Subcutaneous adipose tissue (tissue), 4 donors: ENCODE results near the gene EFS. TPM values are rescaled to one million over a fixed set of nuclear protein-coding genes. Genes with fewer than 3 reads are reported as not detected.

Experiments
- CTCF ChIP-seq: fragments of 450-650 bp; IDR thresholded peaks from one replicate; pipeline ENCODE4 v1.5.1; 2016; ENCODE audit warnings: low read depth, mild to moderate bottlenecking, control low read depth, antibody characterized with exemption, moderate library complexity
- total RNA-seq, 4 donors: library from RNA; depleted of rRNA; stranded (reverse); fragments of >200 nt; gene quantifications; one replicate each; pipeline ENCODE4 v1.1.0, GENCODE V29; 2016

EFS gene
- total RNA-seq, 4 donors from 2014 or later = 8.5 to 12.8 (median 9.8) TPM

- no peak for TF ChIP-seq CTCF
These were observed 572 bp downstream of the EFS start for GRCh38 chr14:23364164-23365035.

GRCh38 chr14:23362200-23362599 lies 2.8 kb downstream of the EFS start:
- TF ChIP-seq CTCF = no peak

DNA sequence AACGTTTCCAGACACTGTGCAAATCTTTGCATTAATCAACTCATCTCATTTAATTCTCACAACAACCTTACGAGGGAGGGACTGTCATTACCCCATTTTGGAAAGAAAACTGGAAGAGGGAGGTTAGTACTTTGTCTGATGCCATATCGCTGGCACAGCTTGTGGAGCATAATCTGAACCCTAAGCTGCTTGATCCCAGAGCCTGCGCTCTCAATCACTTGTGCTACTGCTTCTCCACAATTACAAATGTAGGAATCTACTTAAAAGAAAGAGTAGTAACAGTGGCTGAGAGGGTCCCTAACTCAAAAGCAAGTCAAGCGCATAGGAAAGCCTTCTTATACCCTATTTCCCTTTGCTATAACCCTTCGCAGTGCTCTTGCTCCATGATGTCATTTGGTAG lies 3.2 kb downstream of the EFS start:
- TF ChIP-seq CTCF = no peak

DNA sequence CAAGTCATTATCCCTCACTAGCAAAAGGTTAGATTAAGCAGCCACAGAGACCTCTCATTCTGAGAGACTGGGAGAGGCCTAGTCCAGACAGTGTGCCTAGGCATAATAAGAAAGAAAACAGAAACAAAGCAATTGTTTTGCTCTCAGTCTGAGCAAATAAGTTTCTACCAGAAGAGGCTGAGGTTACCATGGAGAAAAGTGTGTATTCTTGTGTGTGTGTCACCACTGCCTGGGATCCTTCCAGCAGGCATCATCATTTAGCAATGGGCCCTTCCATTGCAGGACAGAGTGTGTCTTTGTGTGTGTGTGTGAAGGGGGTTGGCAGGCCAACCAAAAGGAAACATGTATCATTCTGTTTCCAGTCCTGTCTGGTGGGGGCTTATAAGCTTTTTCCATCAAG lies 3.7 kb downstream of the EFS start:
- no peak for TF ChIP-seq CTCF

GRCh38 chr14:23360496-23360895 lies 4.5 kb downstream of the EFS start:
- no peak for TF ChIP-seq CTCF

- no peak for TF ChIP-seq CTCF
These were observed 5.1 kb downstream of the EFS start for GRCh38 chr14:23359722-23360447.

GRCh38 chr14:23359167-23359626 lies 5.8 kb downstream of the EFS start:
- no peak for TF ChIP-seq CTCF
